Stimulated activated CD4-positive, alpha-beta T cell treated with anti-CD3 and anti-CD28 coated beads, TNF-alpha, amount 100 ng/mL, for 1 hour (primary cell): Measurements from ENCODE around the gene LMCD1.
"Not testable (repeated sequence)": the region's sequence is repeated elsewhere in the genome, so short reads cannot be mapped to it uniquely, and the experiment has no call there.

Experiments
- DNase-seq, 3 donors: peaks; one replicate each; pipeline ENCODE4 v3.0.0-alpha.2; 2020; ENCODE audit warnings: low read depth in 3 of 3, low spot score in 1 of 3

Gene LMCD1

DNA sequence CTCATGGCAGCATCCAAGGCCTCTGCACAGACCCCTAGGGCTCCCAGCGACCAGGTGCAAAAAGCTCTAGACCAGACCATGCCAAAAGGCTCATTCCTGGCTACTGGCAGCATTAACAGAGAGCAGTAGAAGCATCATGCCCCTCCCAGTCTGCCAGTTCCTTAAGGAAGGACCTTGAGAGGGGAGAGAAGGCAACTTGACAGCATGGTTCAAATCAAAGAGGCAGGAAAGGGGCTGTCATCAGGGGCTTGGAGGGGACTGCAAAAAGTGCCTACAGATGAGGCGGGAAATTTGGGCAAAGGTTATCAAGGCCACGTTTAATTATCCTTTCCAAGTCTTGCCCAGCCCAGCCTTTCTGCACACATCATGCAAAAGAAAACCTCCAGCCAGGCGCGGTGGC lies 78.3 kb downstream of the LMCD1 start:
- DNase-seq = no peak

DNA sequence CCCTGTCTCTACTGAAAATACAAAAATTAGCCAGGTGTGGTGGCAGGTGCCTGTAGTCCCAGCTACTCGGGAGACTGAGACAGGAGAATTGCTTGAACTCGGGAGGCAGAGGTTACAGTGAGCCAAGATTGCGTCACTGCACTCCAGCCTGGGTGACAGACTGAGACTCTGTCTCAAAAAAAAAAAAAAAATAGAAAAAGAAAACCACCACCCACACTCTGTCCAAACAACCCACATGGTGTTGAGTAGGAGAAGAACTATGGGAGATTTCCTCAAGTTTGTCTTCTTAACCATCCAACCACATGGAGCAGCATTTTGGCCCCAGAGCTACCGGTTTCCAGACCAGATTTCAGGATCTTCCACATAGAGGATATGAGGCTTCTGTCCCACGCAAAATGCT lies 78.8 kb downstream of the LMCD1 start:
- not testable (repeated sequence) for DNase-seq

DNA sequence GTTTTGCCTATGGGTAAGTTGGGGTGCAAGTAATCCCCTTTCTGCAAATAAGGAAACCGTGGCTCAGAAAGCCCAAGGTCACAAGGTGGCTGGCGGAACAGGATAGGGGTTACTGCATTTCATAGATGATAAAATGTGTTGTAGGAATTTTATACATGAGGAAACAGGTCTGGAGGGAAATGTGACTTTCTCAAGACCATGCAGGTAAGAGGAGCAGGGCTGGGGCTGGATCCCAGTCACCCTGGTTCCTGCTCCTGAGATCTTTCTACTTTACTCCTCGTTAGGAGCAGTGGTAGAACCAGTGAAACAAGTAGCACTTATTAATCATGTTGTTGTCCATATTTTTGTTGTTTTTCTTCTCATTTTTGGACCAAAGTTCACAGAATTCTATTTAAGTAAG lies 79.8 kb downstream of the LMCD1 start:
- no peak for DNase-seq

DNA sequence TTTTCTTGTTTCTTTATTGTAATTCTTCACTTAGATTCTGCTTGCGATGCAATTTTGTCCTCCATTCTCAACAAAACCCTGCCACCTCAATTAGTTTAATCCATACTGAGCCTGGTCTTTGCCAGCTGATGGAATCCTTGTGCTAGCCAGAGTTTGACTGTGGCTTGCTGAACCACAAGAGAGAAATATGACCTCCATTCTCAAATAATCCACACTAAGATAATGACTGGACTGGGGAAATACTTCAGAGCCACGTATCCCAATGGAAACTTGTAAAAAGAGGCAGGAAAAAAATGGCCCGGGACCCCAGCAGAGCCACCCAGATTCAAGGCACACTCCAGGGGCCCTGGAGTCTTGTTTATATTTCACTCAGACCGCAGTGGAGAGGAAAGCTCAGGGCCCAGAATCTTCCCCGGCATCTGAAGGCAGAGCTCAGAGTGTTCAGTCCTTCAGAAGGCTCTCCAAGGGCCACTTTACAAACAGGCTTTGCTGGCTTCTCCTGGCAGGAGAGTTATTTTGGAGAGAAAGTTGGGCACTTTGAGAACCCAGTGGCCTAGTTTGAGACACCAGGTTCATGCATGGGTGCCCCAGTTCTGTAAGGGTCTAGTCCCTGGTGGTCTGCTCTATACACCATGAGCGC lies 80.3 kb downstream of the LMCD1 start:
- no peak for DNase-seq

DNA sequence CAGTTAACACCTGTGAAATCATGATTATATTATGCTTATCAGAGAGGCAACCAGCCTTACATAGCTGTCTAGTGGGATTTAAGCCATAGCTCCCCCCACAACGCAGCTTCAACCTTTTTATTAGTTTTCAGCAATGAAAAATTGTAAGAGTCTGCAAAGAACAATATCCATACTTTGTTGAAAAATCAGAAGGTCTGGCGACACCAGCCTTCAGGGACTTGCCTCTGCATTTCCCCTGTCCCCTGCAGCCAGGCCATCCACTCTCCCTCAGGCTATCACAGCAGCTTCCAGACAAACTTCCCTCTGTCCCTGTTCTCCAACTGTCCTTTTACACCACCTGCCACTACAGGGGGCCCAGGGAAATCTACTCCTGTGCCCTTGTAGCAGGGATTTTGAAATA lies 83.0 kb downstream of the LMCD1 start:
- DNase-seq = no peak

DNA sequence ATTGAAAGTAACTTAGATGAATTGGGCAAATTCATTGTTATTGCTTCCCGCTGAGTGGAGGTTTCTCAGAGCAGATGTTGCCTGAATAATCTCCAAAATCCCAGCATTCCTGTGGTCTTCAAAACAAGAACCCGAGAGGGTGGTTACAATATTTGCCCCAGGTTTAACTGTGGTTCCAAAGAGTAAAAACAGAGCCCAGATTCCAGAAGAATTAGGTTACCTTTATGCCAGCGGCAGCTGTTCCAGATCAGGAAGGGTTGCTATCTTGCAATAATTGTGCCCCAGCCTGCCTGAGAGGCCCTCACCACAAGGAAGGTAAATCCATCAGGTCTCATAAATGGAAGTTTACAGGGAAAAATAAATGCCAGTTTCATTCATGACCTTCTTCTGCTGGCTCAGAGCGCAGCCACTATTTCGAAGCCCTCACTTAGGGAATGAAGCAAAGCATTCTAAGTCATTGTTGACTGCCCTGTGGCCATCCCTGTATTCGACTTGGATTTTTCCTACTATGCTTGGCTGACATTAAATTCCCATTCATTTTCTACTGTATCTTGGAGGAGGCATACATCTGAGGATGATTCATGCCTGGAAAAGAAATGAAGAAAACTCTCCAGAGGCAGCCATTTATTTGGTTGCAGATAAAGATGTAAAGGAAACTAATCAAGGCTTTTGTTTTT lies 88.4 kb downstream of the LMCD1 start:
- DNase-seq = no peak

DNA sequence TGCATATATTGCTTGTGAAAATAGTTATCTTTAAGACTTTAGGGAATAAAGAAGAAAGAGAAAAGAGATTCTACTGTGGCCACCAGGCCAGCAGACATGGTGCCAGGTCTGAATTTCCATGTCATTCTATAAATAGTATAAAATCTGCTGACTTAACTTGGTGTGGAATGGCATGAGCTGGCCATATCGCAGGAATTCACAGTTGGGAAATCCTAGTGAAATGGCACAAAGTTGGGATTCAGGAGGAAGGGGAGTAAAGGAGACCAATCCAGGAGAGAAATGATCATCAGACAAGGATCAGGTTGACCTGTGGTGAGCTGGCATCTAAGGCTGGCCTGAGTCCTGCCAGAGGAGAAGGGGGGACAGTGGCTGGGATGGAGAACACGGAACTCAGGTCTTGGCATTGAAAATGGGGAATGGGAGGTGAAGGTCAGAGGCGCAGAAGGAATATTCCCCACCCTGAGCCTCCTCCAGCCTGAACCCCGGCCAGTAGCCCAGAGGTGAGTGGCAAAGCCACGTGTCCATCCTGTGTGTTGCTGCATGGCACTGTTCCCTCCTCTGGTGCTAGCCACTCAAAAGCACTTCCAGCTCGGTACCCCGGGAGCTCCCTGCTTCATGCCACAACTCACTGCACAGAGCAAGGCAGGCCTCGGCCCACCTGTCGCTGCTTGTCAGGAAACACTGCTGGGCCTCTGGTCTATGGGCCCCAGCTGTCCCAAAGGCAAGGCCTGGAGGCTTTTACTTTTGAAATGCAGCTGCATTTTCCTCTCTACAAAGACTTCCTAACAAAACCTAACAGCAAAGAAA lies 91.6 kb downstream of the LMCD1 start:
- DNase-seq = no peak

DNA sequence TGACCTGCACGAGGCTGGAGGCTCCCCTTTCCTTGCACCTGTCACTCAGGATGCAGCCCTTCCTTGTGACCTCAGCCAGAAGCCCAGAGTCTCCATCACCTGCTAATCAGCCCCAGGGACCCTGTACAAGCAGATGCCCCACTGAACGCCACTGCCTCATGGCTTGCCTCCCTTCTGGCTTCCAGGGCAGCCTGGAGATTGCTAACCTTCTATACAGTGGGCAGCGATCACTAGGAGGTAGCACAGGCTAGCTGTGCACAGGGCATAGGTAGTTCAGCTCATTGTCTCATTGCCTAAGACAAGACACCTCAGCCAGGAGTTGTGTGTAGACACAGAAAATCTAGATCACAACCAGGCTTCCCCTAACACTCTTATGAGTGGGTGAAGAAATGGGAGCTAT lies 93.6 kb downstream of the LMCD1 start:
- DNase-seq = no peak

DNA sequence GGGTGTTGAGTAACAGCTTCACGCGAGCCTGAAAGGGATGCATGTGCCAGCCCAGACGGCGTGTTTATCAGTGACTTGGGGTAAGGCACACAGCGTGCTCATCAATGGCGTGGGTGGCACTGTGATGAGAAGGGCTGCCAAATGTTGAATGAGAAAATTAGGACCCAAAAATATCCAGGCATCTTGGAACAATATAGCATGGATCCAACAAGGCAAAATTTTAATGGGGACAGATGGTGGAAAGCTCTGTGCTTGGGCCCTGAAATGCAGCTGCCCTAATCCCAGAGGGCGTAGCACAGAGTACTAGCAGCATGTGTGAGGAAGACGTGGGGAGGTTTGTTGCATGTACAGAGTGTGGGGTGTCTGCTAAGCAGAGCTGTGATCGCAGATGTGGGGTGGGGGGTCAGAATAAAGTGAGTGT lies 94.1 kb downstream of the LMCD1 start:
- no peak for DNase-seq

DNA sequence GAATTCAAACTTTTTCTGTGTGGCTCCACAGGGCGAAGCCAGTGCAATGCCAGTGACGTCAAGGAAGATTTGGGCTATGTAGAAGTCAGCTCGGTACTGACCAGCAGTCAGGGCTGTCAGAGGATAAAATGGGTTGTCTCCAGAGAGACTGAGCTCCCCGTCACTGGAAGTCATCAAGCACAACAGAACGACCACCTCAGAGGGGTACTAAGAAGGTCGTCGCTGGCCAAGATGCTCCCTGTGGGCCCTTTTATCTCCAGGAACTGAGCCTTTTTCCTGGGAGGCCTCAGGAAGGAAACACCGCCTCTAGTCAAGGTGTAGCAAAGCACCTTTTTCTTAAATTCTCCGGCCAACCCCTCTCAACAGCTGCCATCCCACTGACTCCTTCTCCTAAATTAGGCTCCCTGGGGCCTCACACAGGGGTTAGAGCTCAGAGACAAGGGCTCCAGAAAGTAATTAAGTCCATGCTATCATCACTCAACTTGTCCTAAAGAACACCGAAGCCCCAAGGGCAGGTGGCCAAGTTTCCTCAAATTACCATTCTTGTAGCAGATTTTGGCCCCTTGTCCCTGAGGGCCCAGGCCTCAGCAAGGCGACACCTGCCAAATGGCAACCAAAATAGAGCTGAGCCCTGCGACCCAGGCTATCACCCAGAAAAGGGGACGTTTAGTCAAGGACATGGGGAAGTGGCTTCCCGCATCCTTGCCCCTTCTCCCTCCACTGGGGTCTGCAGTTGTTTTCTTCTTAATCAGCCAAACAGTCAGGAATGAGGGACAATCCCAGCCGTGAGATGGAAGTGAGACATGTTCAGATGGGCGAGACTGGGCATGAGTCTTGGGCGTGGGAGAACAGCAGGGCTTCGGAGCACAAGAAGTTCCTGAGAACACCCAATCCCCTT lies 94.9 kb downstream of the LMCD1 start:
- DNase-seq = no peak

DNA sequence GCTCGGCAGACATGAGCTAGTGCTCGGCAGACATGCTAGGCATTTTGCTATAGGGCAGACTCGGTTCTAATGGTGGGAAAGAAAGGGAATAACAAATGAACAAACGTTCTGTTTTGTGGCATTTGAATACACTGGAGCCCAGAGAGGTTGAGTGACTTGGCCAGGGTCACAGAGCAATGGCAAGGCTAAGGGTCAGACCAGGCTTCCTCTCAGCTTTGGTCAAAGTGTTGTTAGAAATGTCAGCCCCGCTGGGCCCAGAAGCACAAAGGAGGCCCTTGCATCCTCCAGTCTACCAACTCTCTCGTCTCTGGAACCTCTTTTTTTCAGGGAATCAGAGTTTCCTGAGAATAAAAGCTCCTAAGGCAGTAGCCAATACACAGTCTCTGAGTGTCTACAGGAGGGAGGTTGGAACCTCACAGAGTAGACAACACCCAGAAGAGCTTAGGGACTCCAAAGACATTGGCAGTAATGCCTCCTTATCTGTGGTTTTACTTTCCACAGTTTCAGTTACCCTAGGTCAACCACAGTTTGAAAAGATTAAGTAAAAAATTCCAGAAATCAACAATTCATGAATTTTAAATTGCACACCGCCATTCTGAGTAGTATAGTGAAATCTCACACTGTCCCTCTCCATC lies 95.7 kb downstream of the LMCD1 start:
- no peak for DNase-seq

DNA sequence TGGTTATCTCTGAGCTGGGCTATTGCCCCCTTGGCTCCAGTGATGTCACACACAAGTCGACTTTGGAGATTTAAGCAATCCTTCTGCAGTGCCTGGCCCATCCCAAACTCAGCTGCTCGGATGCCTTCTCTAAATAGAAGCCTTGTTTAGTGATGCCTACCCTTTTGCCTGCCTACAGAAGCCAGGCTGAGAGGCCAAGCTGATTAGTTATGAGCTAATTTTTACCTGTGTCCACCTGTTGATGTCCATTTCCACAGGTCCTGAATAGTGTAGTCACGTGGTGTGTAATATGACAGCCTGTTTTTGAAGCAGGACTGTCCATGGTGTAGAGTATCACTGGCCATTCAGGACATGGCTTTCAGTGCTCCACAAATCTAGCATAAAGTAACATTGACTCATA lies 97.5 kb downstream of the LMCD1 start:
- DNase-seq = no peak

DNA sequence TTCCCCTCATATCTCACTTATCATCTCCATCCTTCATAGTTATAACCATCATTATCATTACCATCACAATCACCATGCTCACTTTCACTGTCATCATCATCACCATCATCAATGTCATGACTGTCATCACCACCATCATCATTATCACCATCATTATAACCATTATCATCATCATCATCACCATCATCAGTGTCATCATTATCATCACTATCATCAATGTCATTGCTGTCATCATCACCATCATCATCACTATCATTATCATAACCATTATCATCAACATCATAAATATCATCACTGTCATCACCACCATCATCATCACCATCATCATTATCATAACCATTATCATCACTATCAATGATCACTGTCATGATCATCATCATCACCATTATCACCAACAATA lies 98.8 kb downstream of the LMCD1 start:
- DNase-seq = no peak

DNA sequence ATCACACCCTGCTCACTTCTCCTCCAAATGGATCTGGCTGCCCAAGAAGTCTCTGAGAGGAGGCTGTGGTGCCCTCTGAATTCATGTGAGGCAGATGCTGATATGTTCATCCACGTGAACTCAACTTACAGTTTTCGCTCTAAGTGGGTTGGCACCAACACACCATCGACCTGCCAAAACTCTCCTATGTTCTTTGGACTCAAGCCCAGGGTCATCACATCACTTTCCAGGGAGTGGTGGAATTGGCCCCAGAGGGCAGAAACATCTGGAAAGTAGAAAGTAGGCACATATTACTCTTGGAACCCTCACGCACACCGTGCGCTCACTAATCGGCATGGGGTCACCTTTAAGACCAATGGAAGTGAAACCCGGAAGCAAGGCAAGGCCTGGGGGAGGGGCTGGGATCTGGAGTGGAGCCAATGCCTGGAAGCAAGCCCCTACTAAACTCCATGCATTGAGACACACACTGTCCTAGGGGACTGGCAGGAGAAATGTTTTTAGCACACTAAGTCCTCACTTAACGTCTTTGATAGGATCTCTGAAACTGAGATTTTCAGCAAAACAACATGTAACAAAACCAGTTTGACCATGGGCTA lies 101.6 kb downstream of the LMCD1 start:
- no peak for DNase-seq

DNA sequence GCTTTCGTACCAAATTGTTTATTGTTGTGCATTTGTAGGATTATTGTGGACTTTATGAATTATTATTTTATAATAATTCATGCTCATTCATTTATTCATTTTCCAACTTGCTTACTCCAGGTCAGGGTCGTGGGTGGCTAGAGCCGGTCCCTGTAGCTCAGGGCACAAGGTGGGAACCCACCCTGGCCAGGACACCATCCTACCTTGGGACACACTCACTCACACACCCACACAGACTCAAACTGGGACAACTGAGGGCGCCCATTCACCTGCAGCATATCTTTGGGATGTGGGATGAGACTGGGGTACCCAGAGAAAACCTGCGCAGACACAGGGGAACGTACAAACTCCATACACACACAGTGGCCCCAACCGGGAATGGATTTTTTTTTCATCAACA lies 102.4 kb downstream of the LMCD1 start:
- DNase-seq = no peak

DNA sequence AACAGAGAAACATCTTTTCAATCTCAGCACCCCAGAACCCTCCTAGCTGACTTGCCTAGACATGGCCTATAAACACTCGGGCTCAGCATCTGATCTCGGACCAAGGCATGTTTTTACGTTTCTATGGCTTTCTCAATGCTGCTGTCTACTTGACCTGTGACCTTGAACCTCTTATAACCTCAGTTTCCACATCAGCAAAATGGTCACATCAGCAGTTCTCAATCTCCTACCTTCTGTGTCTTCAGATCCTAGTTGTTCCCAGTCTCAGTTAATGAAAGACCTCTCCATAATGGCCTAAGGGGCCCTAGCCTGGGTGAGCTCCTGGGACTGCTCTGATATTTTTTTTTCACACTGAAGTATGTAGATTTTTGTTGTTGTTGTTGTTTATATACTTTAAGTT lies 103.4 kb downstream of the LMCD1 start:
- no peak for DNase-seq

DNA sequence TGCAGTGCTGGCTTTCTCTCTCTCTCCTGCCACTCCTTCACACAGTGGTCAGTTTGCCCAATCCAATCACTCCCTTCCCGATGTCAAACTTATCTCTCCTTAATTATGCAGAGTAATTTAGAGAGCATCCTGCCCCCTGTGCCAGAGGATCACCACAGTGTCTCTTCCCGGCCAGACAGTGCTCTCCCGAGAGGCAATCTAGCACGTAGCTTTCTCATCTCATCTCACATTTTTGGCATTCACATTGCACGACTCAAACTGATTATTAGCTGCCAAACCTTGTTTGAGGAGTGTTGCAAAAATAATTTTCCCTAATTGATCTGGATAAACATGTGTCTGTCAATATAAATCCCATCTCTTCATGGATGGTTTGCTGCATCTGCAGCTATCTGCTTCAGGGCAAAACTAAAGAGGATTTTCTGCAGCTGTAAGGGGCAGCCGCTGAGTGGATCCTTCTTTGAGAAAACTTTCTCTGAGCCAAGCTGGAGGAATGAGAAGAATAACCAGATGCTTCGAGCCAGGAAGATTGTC lies 105.1 kb downstream of the LMCD1 start:
- no peak for DNase-seq

DNA sequence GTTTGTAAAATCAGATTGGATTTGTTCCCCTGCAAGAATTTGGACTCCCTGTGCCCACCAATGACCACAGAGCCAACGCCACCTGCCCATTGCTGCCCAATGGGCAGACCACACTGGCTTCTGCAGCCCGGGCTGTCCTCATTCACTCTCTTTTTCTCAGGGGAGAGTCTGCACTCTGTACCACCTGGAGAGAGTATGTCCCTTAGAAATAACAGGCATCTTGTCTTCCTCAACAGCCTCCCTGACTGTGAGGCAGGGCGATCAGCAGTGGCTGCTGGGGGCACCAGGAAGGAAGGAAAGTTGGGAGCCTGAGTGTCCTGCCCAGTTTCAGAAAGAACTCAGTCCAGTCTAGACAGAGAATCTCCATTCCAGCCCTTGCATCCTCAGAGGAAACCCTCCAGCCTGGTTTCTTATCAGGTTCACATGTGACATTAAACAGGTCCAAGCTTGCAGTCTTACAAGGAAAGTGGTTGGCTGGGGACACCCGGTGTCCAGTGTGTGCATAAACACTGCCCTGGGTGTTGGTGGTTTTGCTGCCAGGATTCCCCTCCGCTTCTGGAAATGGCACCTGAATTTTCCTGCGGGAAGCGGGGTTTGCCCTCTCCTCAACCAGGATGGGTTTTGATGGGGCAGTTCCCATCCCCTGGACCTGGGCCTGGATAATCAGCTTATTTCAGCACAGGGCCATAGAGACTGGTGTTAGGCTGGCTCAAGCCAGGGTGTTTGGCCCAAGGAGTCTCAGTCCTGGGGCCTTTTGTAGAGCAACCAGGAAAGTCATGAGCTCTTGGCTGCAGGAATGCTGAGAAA lies 105.8 kb downstream of the LMCD1 start:
- DNase-seq = no peak

DNA sequence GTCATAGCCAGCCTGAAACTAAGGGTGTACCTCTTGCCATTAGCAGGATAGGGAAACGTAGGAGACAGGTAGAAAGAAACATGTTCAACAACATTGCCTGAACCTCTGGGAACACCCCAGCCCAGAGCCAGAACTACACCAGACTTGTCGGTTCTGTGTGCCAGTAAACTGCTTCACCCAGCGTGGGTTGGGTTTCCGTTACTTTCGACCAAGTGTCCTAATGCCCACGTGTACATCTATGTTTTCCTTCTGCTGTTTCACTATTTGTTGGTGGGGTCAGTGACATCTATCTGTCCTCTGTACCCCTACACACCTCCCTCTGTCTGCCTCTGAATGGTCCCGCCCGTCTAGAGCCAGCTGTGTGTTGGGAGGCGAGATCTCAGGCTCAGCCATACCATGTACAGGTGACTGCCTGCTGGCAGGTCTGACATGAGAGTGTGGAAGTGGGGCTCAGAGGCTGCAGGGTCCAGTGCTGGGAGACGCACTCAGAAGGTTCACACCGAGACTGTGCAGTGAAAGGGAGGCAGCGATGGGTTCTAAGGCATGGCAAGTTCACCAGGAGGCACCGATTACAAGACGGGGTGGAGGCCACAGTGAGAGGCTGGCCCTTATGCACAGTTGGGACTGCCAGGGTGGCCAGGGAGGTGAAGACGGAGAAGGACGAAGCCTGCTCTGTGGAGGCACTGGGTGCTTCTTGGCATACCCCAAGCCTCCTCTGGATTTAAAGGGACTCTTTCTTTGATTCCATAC lies 106.6 kb downstream of the LMCD1 start:
- DNase-seq = no peak
